GM23338 (cell line): Measurements from ENCODE around the gene PYCR2.

Experiments used
- CREB1 ChIP-seq: fragments of 250-450 bp; sonication (Bioruptor Pico); IDR thresholded peaks from 2 replicates; pipeline ENCODE4 v1.5.0; 2020; ENCODE audit warnings: low read depth, mild to moderate bottlenecking, moderate library complexity
- EZH2 ChIP-seq: fragments of 200-600 bp; sonication (generic); IDR thresholded peaks from one replicate; pipeline ENCODE4 v1.8.0; 2017; ENCODE audit warnings: antibody characterized with exemption, mild to moderate bottlenecking, low read depth; ENCODE audit not compliant: unreplicated experiment
- EZH2phosphoT487 ChIP-seq: fragments of 200-600 bp; sonication (generic); IDR thresholded peaks from one replicate; pipeline ENCODE4 v1.8.1; 2018; ENCODE audit warnings: antibody characterized with exemption; ENCODE audit not compliant: unreplicated experiment
- JUNB ChIP-seq: IDR thresholded peaks from one replicate; pipeline ENCODE4 v1.6.1; 2016; ENCODE audit warnings: antibody characterized with exemption; ENCODE audit not compliant: unreplicated experiment
- NANOG ChIP-seq: IDR thresholded peaks from 2 replicates; pipeline ENCODE4 v1.6.1; 2016; ENCODE audit warnings: antibody characterized with exemption, borderline replicate concordance
- POLR2AphosphoS5 ChIP-seq: IDR thresholded peaks from 2 replicates; pipeline ENCODE4 v1.6.1; 2016; ENCODE audit warnings: antibody characterized with exemption, low read depth
- REST ChIP-seq: IDR thresholded peaks from one replicate; pipeline ENCODE4 v1.6.1; 2018; ENCODE audit warnings: antibody characterized with exemption; ENCODE audit not compliant: unreplicated experiment
- STAT1 ChIP-seq: IDR thresholded peaks from one replicate; pipeline ENCODE4 v1.6.1; 2016; ENCODE audit warnings: antibody characterized with exemption; ENCODE audit not compliant: unreplicated experiment
- ZNF331 ChIP-seq: fragments of 250-450 bp; sonication (Bioruptor Pico); IDR thresholded peaks from 2 replicates; pipeline ENCODE4 v1.5.0; 2020; ENCODE audit warnings: low read depth, mild to moderate bottlenecking, moderate library complexity
- TF ChIP-seq, protein P1 (sequence below), 2 experiments: fragments of 200-600 bp in 1 of 2; sonication (generic) in 1 of 2; conservative IDR thresholded peaks; 2 replicates each; pipeline versions ENCODE4 v1.5.1 to v1.6.1; 2016 to 2017; ENCODE audit warnings: antibody characterized with exemption in 2 of 2, low read depth in 2 of 2, mild to moderate bottlenecking in 2 of 2, moderate library complexity in 1 of 2

GRCh38 chr1:225882694-225883615 lies 41.1 kb downstream of the PYCR2 start:
- TF ChIP-seq, protein P1, sequence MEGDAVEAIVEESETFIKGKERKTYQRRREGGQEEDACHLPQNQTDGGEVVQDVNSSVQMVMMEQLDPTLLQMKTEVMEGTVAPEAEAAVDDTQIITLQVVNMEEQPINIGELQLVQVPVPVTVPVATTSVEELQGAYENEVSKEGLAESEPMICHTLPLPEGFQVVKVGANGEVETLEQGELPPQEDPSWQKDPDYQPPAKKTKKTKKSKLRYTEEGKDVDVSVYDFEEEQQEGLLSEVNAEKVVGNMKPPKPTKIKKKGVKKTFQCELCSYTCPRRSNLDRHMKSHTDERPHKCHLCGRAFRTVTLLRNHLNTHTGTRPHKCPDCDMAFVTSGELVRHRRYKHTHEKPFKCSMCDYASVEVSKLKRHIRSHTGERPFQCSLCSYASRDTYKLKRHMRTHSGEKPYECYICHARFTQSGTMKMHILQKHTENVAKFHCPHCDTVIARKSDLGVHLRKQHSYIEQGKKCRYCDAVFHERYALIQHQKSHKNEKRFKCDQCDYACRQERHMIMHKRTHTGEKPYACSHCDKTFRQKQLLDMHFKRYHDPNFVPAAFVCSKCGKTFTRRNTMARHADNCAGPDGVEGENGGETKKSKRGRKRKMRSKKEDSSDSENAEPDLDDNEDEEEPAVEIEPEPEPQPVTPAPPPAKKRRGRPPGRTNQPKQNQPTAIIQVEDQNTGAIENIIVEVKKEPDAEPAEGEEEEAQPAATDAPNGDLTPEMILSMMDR (conservative IDR thresholded peaks at IDR 0.05; ENCODE audit: low read depth in 2 of 2): no peak
- TF ChIP-seq REST (no peak), POLR2AphosphoS5 (no peak; the same call in 1 of the 2 replicates), EZH2 (no peak), ZNF331 (CRISPR knock-in tag) (no peak), EZH2phosphoT487 (no peak), CREB1 (CRISPR knock-in tag) (no peak), JUNB (no peak), STAT1 (no peak), NANOG (no peak)
